IMR-90 (cell line): ENCODE measurements around the gene ABI3. TPM values are rescaled to one million over a fixed set of nuclear protein-coding genes. Genes with fewer than 3 reads are reported as not detected.
A peak's percentile ranks its signal among the peaks of the same experiment; 100 is the strongest.

Source experiments
- ATAC-seq: fragments of 200-7000 bp; cut with Tn5 transposase; 2 replicates; pipeline ENCODE4 v1.9.1; 2020; ENCODE audit warnings: low read depth, mild to moderate bottlenecking, moderate library complexity
- BruUV-seq: library from RNA; stranded (reverse); fragments of 400-500 nt; replicated peaks from 2 replicates; lab custom pipeline; 2021; lab: Mats Ljungman, UMichigan
- CTCF ChIA-PET: fragments of 300-600 bp; formaldehyde crosslinking; extraction: SDS; loops from one replicate; lab custom pipeline; 2021; ENCODE audit warnings: antibody characterized with exemption; lab: Yijun Ruan, JAX
- POLR2A ChIA-PET: fragments of 300-600 bp; sonication (Branson Sonifier 250); formaldehyde crosslinking; loops from one replicate; lab custom pipeline; 2022; ENCODE audit warnings: antibody characterized with exemption; ENCODE audit not compliant: unreplicated experiment; lab: Charles Lee
- DNase-seq: peaks from one replicate; pipeline ENCODE4 v3.0.0; 2013
- H2AFZ ChIP-seq: replicated peaks from 2 replicates; pipeline ENCODE3; 2013; ENCODE audit warnings: low read length, mild to moderate bottlenecking; ENCODE audit not compliant: poor library complexity
- H2AK5ac ChIP-seq: 2 replicates; pipeline ENCODE4 v1.6.1; 2013; ENCODE audit warnings: low read depth, low read length, inconsistent platforms
- H2AK9ac ChIP-seq: replicated peaks from 2 replicates; pipeline ENCODE3; 2013; ENCODE audit warnings: mild to moderate bottlenecking, low read depth, low read length, moderate library complexity; ENCODE audit not compliant: poor library complexity
- H2BK120ac ChIP-seq: 2 replicates; pipeline ENCODE4 v1.6.1; 2013; ENCODE audit warnings: low read depth, low read length, inconsistent platforms
- H2BK15ac ChIP-seq: 3 replicates; pipeline ENCODE4 v1.6.1; 2013; ENCODE audit warnings: low read depth, low read length, inconsistent platforms
- H2BK20ac ChIP-seq: 2 replicates; pipeline ENCODE4 v1.6.1; 2013; ENCODE audit warnings: low read depth, mild to moderate bottlenecking, inconsistent platforms, low read length, moderate library complexity
- H2BK5ac ChIP-seq: 2 replicates; pipeline ENCODE4 v1.6.1; 2013; ENCODE audit warnings: mild to moderate bottlenecking, low read depth, low read length, inconsistent platforms; ENCODE audit not compliant: poor library complexity, severe bottlenecking
- H3K14ac ChIP-seq: replicated peaks from 2 replicates; pipeline ENCODE4 v1.6.1; 2013; ENCODE audit warnings: low read depth, low read length, inconsistent platforms
- H3K18ac ChIP-seq: 2 replicates; pipeline ENCODE4 v1.6.1; 2013; ENCODE audit warnings: low read depth, low read length, control low read depth
- H3K23ac ChIP-seq: 2 replicates; pipeline ENCODE4 v1.6.1; 2013; ENCODE audit warnings: low read depth, low read length, inconsistent platforms
- H3K27ac ChIP-seq: 2 replicates; pipeline ENCODE4 v1.5.1; 2013; ENCODE audit warnings: mild to moderate bottlenecking, control low read depth, low read length; ENCODE audit not compliant: insufficient read depth
- H3K27me3 ChIP-seq: 2 replicates; pipeline ENCODE4 v1.6.1; 2013; ENCODE audit warnings: low read length; ENCODE audit not compliant: control insufficient read depth, insufficient read depth
- H3K36me3 ChIP-seq: 2 replicates; pipeline ENCODE4 v1.6.1; 2013; ENCODE audit warnings: low read length, mixed read lengths; ENCODE audit not compliant: control insufficient read depth, insufficient read depth
- H3K4ac ChIP-seq: 2 replicates; pipeline ENCODE4 v1.6.1; 2013; ENCODE audit warnings: low read depth, low read length, inconsistent platforms
- H3K4me1 ChIP-seq: 2 replicates; pipeline ENCODE4 v1.6.1; 2013; ENCODE audit warnings: low read length, mixed read lengths; ENCODE audit not compliant: control insufficient read depth, insufficient read depth
- H3K4me2 ChIP-seq: 2 replicates; pipeline ENCODE4 v1.6.1; 2013; ENCODE audit warnings: low read depth, mild to moderate bottlenecking, control low read depth, low read length, moderate library complexity
- H3K4me3 ChIP-seq: 2 replicates; pipeline ENCODE4 v1.5.1; 2013; ENCODE audit warnings: low read depth, mild to moderate bottlenecking, control low read depth, low read length, moderate library complexity; ENCODE audit not compliant: insufficient read depth
- H3K56ac ChIP-seq: 2 replicates; pipeline ENCODE4 v1.6.1; 2013; ENCODE audit warnings: low read length, inconsistent platforms; ENCODE audit not compliant: insufficient read depth; ENCODE audit errors: extremely low read depth
- H3K79me1 ChIP-seq, 2 experiments: 2 replicates each; pipeline ENCODE4 v1.6.1; 2013; ENCODE audit warnings: low read length in 2 of 2, inconsistent platforms in 1 of 2, low read depth in 1 of 2
- H3K9ac ChIP-seq: 2 replicates; pipeline ENCODE4 v1.6.1; 2013; ENCODE audit warnings: low read depth, low read length, control low read depth
- H3K9me1 ChIP-seq: 2 replicates; pipeline ENCODE4 v1.6.1; 2013; ENCODE audit warnings: low read length, inconsistent platforms; ENCODE audit not compliant: insufficient read depth
- H3K9me3 ChIP-seq: 2 replicates; pipeline ENCODE4 v1.6.1; 2013; ENCODE audit warnings: low read length; ENCODE audit not compliant: control insufficient read depth, insufficient read depth
- H4K20me1 ChIP-seq: 2 replicates; pipeline ENCODE4 v1.6.1; 2013; ENCODE audit warnings: low read length, inconsistent platforms; ENCODE audit not compliant: insufficient read depth
- H4K5ac ChIP-seq: 2 replicates; pipeline ENCODE4 v1.6.1; 2013; ENCODE audit warnings: mild to moderate bottlenecking, low read depth, low read length, control low read depth
- H4K8ac ChIP-seq, 2 experiments: 2 replicates each; pipeline ENCODE4 v1.6.1; 2013; ENCODE audit warnings: low read depth in 2 of 2, low read length in 2 of 2, control low read depth in 1 of 2, inconsistent platforms in 1 of 2
- H4K91ac ChIP-seq: 2 replicates; pipeline ENCODE4 v1.6.1; 2013; ENCODE audit warnings: low read depth, low read length, inconsistent platforms; ENCODE audit not compliant: insufficient read depth
- BHLHE40 ChIP-seq: fragments of 150-350 bp; IDR thresholded peaks from 2 replicates; pipeline ENCODE4 v1.6.1; 2016; ENCODE audit warnings: mild to moderate bottlenecking, low read depth, low read length
- CEBPB ChIP-seq: IDR thresholded peaks from 2 replicates; pipeline ENCODE4 v1.6.1; 2012; ENCODE audit warnings: low read depth, low read length, improper control_type of control experiment
- CHD1 ChIP-seq: IDR thresholded peaks from 2 replicates; pipeline ENCODE4 v1.6.1; 2012; ENCODE audit warnings: low read depth, low read length, improper control_type of control experiment
- CTCF ChIP-seq: conservative IDR thresholded peaks from 2 replicates; pipeline ENCODE4 v1.5.1; 2012; ENCODE audit warnings: mild to moderate bottlenecking, low read depth, low read length, improper control_type of control experiment
- ELK1 ChIP-seq: fragments of 150-350 bp; IDR thresholded peaks from 2 replicates; pipeline ENCODE4 v1.6.1; 2016; ENCODE audit warnings: low read depth, mild to moderate bottlenecking, low read length, moderate library complexity, borderline replicate concordance
- FOS ChIP-seq: fragments of 150-350 bp; IDR thresholded peaks from 2 replicates; pipeline ENCODE4 v1.6.1; 2016; ENCODE audit warnings: low read depth, low read length
- MAFK ChIP-seq: IDR thresholded peaks from 2 replicates; pipeline ENCODE4 v1.6.1; 2012; ENCODE audit warnings: low read depth, low read length, improper control_type of control experiment
- MAZ ChIP-seq: IDR thresholded peaks from 2 replicates; pipeline ENCODE4 v1.6.1; 2012; ENCODE audit warnings: low read depth, mild to moderate bottlenecking, low read length, improper control_type of control experiment, moderate library complexity, borderline replicate concordance
- MXI1 ChIP-seq: IDR thresholded peaks from 2 replicates; pipeline ENCODE4 v1.6.1; 2012; ENCODE audit warnings: low read depth, mild to moderate bottlenecking, low read length, moderate library complexity, borderline replicate concordance
- NFE2L2 ChIP-seq: fragments of 150-350 bp; IDR thresholded peaks from 2 replicates; pipeline ENCODE4 v1.6.1; 2016; ENCODE audit warnings: low read depth, mild to moderate bottlenecking, low read length
- POLR2A ChIP-seq: IDR thresholded peaks from 2 replicates; pipeline ENCODE4 v1.6.1; 2012; ENCODE audit warnings: mild to moderate bottlenecking, low read depth, low read length
- RAD21 ChIP-seq: IDR thresholded peaks from 2 replicates; pipeline ENCODE4 v1.6.1; 2012; ENCODE audit warnings: low read length, improper control_type of control experiment
- RCOR1 ChIP-seq: IDR thresholded peaks from 2 replicates; pipeline ENCODE4 v1.6.1; 2012; ENCODE audit warnings: mild to moderate bottlenecking, low read length, improper control_type of control experiment; ENCODE audit not compliant: insufficient replicate concordance
- SMC3 ChIP-seq: fragments of 150-350 bp; IDR thresholded peaks from 2 replicates; pipeline ENCODE4 v1.6.1; 2016; ENCODE audit warnings: low read depth, mild to moderate bottlenecking, antibody characterized with exemption, low read length, moderate library complexity
- USF2 ChIP-seq: fragments of 150-350 bp; IDR thresholded peaks from 2 replicates; pipeline ENCODE4 v1.6.1; 2017; ENCODE audit warnings: mild to moderate bottlenecking, antibody characterized with exemption, low read length, low read depth
- WGBS, 2 experiments: methylation state at CpG; one replicate each; pipeline versions ENCODE4 v1.1.5 to v1.1.7; 2013; ENCODE audit warnings: missing lambda C conversion rate in 2 of 2; ENCODE audit not compliant: insufficient read length in 1 of 2; ENCODE audit errors: extremely low coverage in 2 of 2; 5-methylcytosine and 5-hydroxymethylcytosine counted together
- dilution Hi-C: fragments of 300-500 bp; cut with HindIII; formaldehyde crosslinking; loops from one replicate; pipeline ENCODE4 v1.14.3; 2018; ENCODE audit warnings: low sequenced_read_pairs; ENCODE audit not compliant: unreplicated experiment
- in situ Hi-C: fragments of 300-500 bp; cut with MboI; formaldehyde crosslinking; loops from 3 replicates; pipeline ENCODE4 v1.14.3; 2019; ENCODE audit warnings: low sequenced_read_pairs, inconsistent platforms, mixed read lengths
- intact Hi-C: fragments of 100-400 bp; cut with micrococcal nuclease; formaldehyde crosslinking; loops from 2 replicates; pipeline ENCODE4 v1.10.0; 2022
- polyA plus RNA-seq, 3 experiments: library from polyadenylated mRNA; depleted of rRNA; stranded (reverse); fragments of >200 nt; gene quantifications; 2 replicates each; pipeline ENCODE4 v1.2.3, GENCODE V29; 2012; ENCODE audit warnings: low replicate concordance in 1 of 3
- total RNA-seq: library from RNA; depleted of rRNA; stranded (reverse); fragments of >200 nt; gene quantifications from 2 replicates; pipeline ENCODE4 v1.2.3, GENCODE V29; 2012

ABI3 gene
- total and polyA plus RNA-seq, 2 of the 4 experiments (the other 2 are of a cell fraction), result 1.1 to 1.2 TPM

- Histone ChIP-seq H4K5ac (no peak overlapping the region), H3K79me1 (no peaks in the 10 kb centered on the region), H2AK5ac (no peak overlapping the region), H4K91ac (no peak overlapping the region), H3K4me3 (no peak overlapping the region), H3K4me1 (no peaks in the 10 kb centered on the region), H3K9me3 (no peaks in the 10 kb centered on the region), H3K4ac (no peak overlapping the region), H4K8ac (no peak overlapping the region), H3K14ac (no peak overlapping the region), H2AK9ac (peak overlapping the region; percentile 81), H3K9me1 (no peaks in the 10 kb centered on the region), H4K20me1 (no peaks in the 10 kb centered on the region), H3K9ac (no peak overlapping the region), H2BK15ac (no peak overlapping the region), H3K36me3 (no peaks in the 10 kb centered on the region), H3K18ac (no peak overlapping the region), H3K23ac (no peak overlapping the region), H2BK5ac (no peak overlapping the region), H2AFZ (no peak overlapping the region), H3K4me2 (no peak overlapping the region), H2BK20ac (no peak overlapping the region), H3K27ac (no peak overlapping the region), H3K56ac (no peak overlapping the region), H2BK120ac (no peak overlapping the region), H3K27me3 (0 out of 2 replicates have a peak, but pooled peaks cover 2% of the 10 kb centered on the region)
- in situ Hi-C loops (no loop called here), dilution Hi-C loops (no loop called here), intact Hi-C loops (no loop called here)
- TF ChIP-seq POLR2A (no peak), FOS (no peak), CHD1 (no peak), MXI1 (no peak), RAD21 (no peak), CTCF (no peak), MAZ (no peak), CEBPB (no peak), MAFK (no peak), RCOR1 (no peak), ELK1 (no peak), USF2 (no peak), BHLHE40 (no peak), SMC3 (no peak), NFE2L2 (no peak)
- DNase-seq, result no peak
- WGBS, 2 experiments, result no CpG with 5 or more reads among the region's 5 CpGs
- ChIA-PET POLR2A (no interaction called here), CTCF (no interaction called here)
- no TSS peak for BruUV-seq
- ATAC-seq, result no peak
Measured at GRCh38 chr17:49269356-49269755, 58.8 kb downstream of the ABI3 start.
